CD14-positive monocyte (primary cell): ENCODE results near the gene SLC7A8. TPM values are rescaled to one million over a fixed set of nuclear protein-coding genes. Genes with fewer than 3 reads are reported as not detected.

Experiments
- DNase-seq, 3 donors: peaks; one replicate each; pipeline ENCODE4 v3.0.0-alpha.2; 2011 to 2022
- H2AFZ ChIP-seq: 2 replicates; pipeline ENCODE4 v1.6.0; 2012; ENCODE audit warnings: mild to moderate bottlenecking, low read depth, low read length, inconsistent platforms; ENCODE audit not compliant: insufficient read depth, poor library complexity, severe bottlenecking
- H3K27ac ChIP-seq, 2 donors: 1 replicate in 1 of 2; 2 replicates in 1 of 2; pipeline ENCODE4 v1.5.1; 2012 to 2013; ENCODE audit warnings: low read length in 2 of 2, control low read depth in 1 of 2, inconsistent platforms in 1 of 2, low read depth in 1 of 2, mild to moderate bottlenecking in 1 of 2
- H3K27me3 ChIP-seq, 2 donors: one replicate each; pipeline versions ENCODE4 v1.6.0 to v1.6.1; 2011 to 2013; ENCODE audit warnings: low read length in 2 of 2; ENCODE audit not compliant: control insufficient read depth in 2 of 2, insufficient read depth in 2 of 2
- H3K36me3 ChIP-seq, 2 donors: replicated peaks in 1 of 2; 1 replicate in 1 of 2; 2 replicates in 1 of 2; pipeline versions ENCODE4 v1.5.1 to v1.6.1; 2012 to 2013; ENCODE audit warnings: low read length in 2 of 2, control low read depth in 1 of 2, inconsistent platforms in 1 of 2, mild to moderate bottlenecking in 1 of 2; ENCODE audit not compliant: insufficient read depth in 2 of 2, control insufficient read depth in 1 of 2
- H3K4me1 ChIP-seq, 2 donors: 1 replicate in 1 of 2; 2 replicates in 1 of 2; pipeline versions ENCODE4 v1.5.1 to v1.6.1; 2012 to 2013; ENCODE audit warnings: low read length in 2 of 2, control low read depth in 1 of 2, inconsistent platforms in 1 of 2, mild to moderate bottlenecking in 1 of 2, moderate library complexity in 1 of 2; ENCODE audit not compliant: insufficient read depth in 2 of 2, control insufficient read depth in 1 of 2
- H3K4me2 ChIP-seq: replicated peaks from 2 replicates; pipeline ENCODE3; 2012; ENCODE audit warnings: low read length, moderate library complexity, mild to moderate bottlenecking; ENCODE audit not compliant: poor library complexity, severe bottlenecking; ENCODE audit errors: extremely low read depth
- H3K4me3 ChIP-seq, 3 experiments: fragments of 200-600 bp in 1 of 3; sonication (generic) in 1 of 3; replicated peaks in 1 of 3; 1 replicate in 2 of 3; 2 replicates in 1 of 3; pipeline ENCODE4 v1.5.1; 2011 to 2013; ENCODE audit warnings: low read length in 3 of 3, mild to moderate bottlenecking in 3 of 3, control low read depth in 2 of 3, low read depth in 2 of 3, inconsistent platforms in 1 of 3, moderate library complexity in 1 of 3
- H3K79me2 ChIP-seq: 2 replicates; pipeline ENCODE4 v1.6.0; 2012; ENCODE audit warnings: mild to moderate bottlenecking, control low read depth, inconsistent platforms, low read length, moderate library complexity; ENCODE audit not compliant: insufficient read depth
- H3K9ac ChIP-seq: 2 replicates; pipeline ENCODE4 v1.6.0; 2017; ENCODE audit warnings: low read length, mild to moderate bottlenecking; ENCODE audit not compliant: insufficient read depth, poor library complexity, severe bottlenecking
- H3K9me3 ChIP-seq, 2 donors: replicated peaks in 1 of 2; 1 replicate in 1 of 2; 2 replicates in 1 of 2; pipeline versions ENCODE4 v1.5.1 to v1.6.1; 2012 to 2013; ENCODE audit warnings: low read length in 2 of 2, control low read depth in 1 of 2; ENCODE audit not compliant: control insufficient read depth in 1 of 2, insufficient read depth in 1 of 2
- H4K20me1 ChIP-seq: 2 replicates; pipeline ENCODE4 v1.6.0; 2012; ENCODE audit warnings: mild to moderate bottlenecking, low read length, control low read depth, moderate library complexity; ENCODE audit not compliant: insufficient read depth
- H3K27ac Mint-ChIP-seq, 7 donors: one replicate each; pipeline ENCODE4 v1.8.0; 2020; ENCODE audit warnings: mild to moderate bottlenecking in 7 of 7, mixed read lengths in 7 of 7, moderate library complexity in 6 of 7, inconsistent platforms in 2 of 7
- H3K27me3 Mint-ChIP-seq, 3 donors: one replicate each; pipeline ENCODE4 v1.8.0; 2021 to 2022; ENCODE audit warnings: low read depth in 3 of 3, mild to moderate bottlenecking in 3 of 3, mixed read lengths in 3 of 3, moderate library complexity in 3 of 3, inconsistent platforms in 1 of 3
- H3K36me3 Mint-ChIP-seq, 2 donors: one replicate each; pipeline ENCODE4 v1.8.0; 2020; ENCODE audit warnings: mixed read lengths in 2 of 2, inconsistent platforms in 1 of 2, mild to moderate bottlenecking in 1 of 2
- H3K4me1 Mint-ChIP-seq: one replicate; pipeline ENCODE4 v1.8.0; 2020; ENCODE audit warnings: mild to moderate bottlenecking, mixed read lengths
- H3K4me3 Mint-ChIP-seq, 2 donors: one replicate each; pipeline ENCODE4 v1.8.0; 2020; ENCODE audit warnings: mild to moderate bottlenecking in 2 of 2, mixed read lengths in 2 of 2, moderate library complexity in 1 of 2
- H3K9me3 Mint-ChIP-seq, 7 donors: one replicate each; pipeline ENCODE4 v1.8.0; 2020 to 2022; ENCODE audit warnings: mixed read lengths in 7 of 7, mild to moderate bottlenecking in 6 of 7, moderate library complexity in 6 of 7, inconsistent platforms in 2 of 7
- CTCF ChIP-seq: fragments of 200-600 bp; IDR thresholded peaks from one replicate; pipeline ENCODE4 v1.8.0; 2022; ENCODE audit warnings: antibody characterized with exemption, mild to moderate bottlenecking
- WGBS: methylation state at CpG from one replicate; pipeline ENCODE4 v1.1.5; 2013; ENCODE audit warnings: missing lambda C conversion rate; ENCODE audit not compliant: insufficient coverage; 5-methylcytosine and 5-hydroxymethylcytosine counted together
- intact Hi-C, 2 donors: fragments of 100-400 bp; cut with micrococcal nuclease; formaldehyde crosslinking; loops; one replicate each; pipeline versions ENCODE4 v1.15.0 to v1.15.1; 2023
- polyA plus RNA-seq, 3 donors: library from polyadenylated mRNA; depleted of rRNA in 1 of 3; unstranded in 2 of 3; stranded (reverse) in 1 of 3; fragments of 300-500 nt in 2 of 3; fragments of >200 nt in 1 of 3; fragmentation: Illumina TruSeq in 2 of 3; gene quantifications; 1 replicate in 2 of 3; 2 replicates in 1 of 3; pipeline ENCODE4 v1.2.3, GENCODE V29; 2012 to 2021

Gene SLC7A8
- polyA plus RNA-seq, 3 donors: 0.05 to 0.53 (median 0.25) TPM

- Mint-ChIP-seq H3K36me3 (peaks cover 0 to 3% of the 10 kb centered on the region in 2 donors), H3K27ac (no peak overlapping the region), H3K4me1 (peaks cover 61% of the 10 kb centered on the region), H3K27me3 (peaks cover 0 to 3% (median 1%) of the 10 kb centered on the region in 3 donors), H3K4me3 (no peak overlapping the region), H3K9me3 (peaks cover 0 to 2% (median 0%) of the 10 kb centered on the region in 7 donors)
- no peak overlapping the region for H3K4me2 ChIP-seq
- TF ChIP-seq CTCF: no peak
- H3K4me3 ChIP-seq: no peak overlapping the region
- H3K9ac ChIP-seq: no peak overlapping the region
- H3K27me3 ChIP-seq: no peaks in the 10 kb centered on the region
- H3K4me1 ChIP-seq: peaks cover 58 to 59% of the 10 kb centered on the region in 2 donors
- H3K79me2 ChIP-seq: no peaks in the 10 kb centered on the region
- intact Hi-C loops: no loop called here
- H2AFZ ChIP-seq: no peak overlapping the region
- H3K36me3 ChIP-seq: no peaks in the 10 kb centered on the region
- no peak for DNase-seq
- no CpG with 5 or more reads among the region's 2 CpGs for WGBS
- no peak overlapping the region for H3K27ac ChIP-seq
- no peaks in the 10 kb centered on the region for H4K20me1 ChIP-seq
- H3K9me3 ChIP-seq: no peaks in the 10 kb centered on the region
Measured at GRCh38 chr14:23158779-23159178, 24.7 kb downstream of the SLC7A8 start.

- no peak for TF ChIP-seq CTCF
- H3K4me2 ChIP-seq: no peak overlapping the region
- peak in 2 of 3 donors; percentile 9 to 19 for DNase-seq
- peaks cover 31 to 33% of the 10 kb centered on the region in 2 donors for H3K4me1 ChIP-seq
- no peaks in the 10 kb centered on the region for H3K36me3 ChIP-seq
- H3K4me3 ChIP-seq: no peak overlapping the region
- H3K9ac ChIP-seq: no peak overlapping the region
- H2AFZ ChIP-seq: peak overlapping the region; percentile 21
- 60% methylated on average over 3 of the region's 10 CpGs for WGBS
- peaks cover 36% of the 10 kb centered on the region for H3K4me1 Mint-ChIP-seq
- H3K27me3 ChIP-seq: no peaks in the 10 kb centered on the region
- H3K79me2 ChIP-seq: no peaks in the 10 kb centered on the region
- no peaks in the 10 kb centered on the region for H4K20me1 ChIP-seq
- H3K9me3 ChIP-seq: no peaks in the 10 kb centered on the region
- no peak overlapping the region for H3K27ac Mint-ChIP-seq
- peaks cover 0 to 2% (median 0%) of the 10 kb centered on the region in 7 donors for H3K9me3 Mint-ChIP-seq
- intact Hi-C loops: no loop called here
- H3K36me3 Mint-ChIP-seq: no peaks in the 10 kb centered on the region
- no peak overlapping the region for H3K4me3 Mint-ChIP-seq
- no peak overlapping the region for H3K27ac ChIP-seq
- peaks cover 0 to 3% (median 0%) of the 10 kb centered on the region in 3 donors for H3K27me3 Mint-ChIP-seq
Measured at GRCh38 chr14:23154964-23155587, 28.4 kb downstream of the SLC7A8 start.
